Fibroblast of mammary gland (primary cell): ENCODE results near the gene DSCAML1.

Source experiments
- DNase-seq: peaks from one replicate; pipeline ENCODE4 v3.0.0-alpha.2; 2010; ENCODE audit warnings: low read depth
- H3K4me3 ChIP-seq: 2 replicates; pipeline ENCODE4 v1.5.1; 2011; ENCODE audit warnings: low read depth, mild to moderate bottlenecking, low read length, moderate library complexity; ENCODE audit not compliant: control insufficient read depth
- CTCF ChIP-seq: conservative IDR thresholded peaks from 2 replicates; pipeline ENCODE4 v1.5.1; 2011; ENCODE audit warnings: low read depth, low read length, inconsistent platforms; ENCODE audit not compliant: control insufficient read depth, insufficient read depth

The DSCAML1 gene

GRCh38 chr11:117483372-117483771, 313.6 kb downstream of the DSCAML1 start:
- no peak for TF ChIP-seq CTCF
- no peak overlapping the region for H3K4me3 ChIP-seq
- DNase-seq = no peak

GRCh38 chr11:117482881-117483280, 314.1 kb downstream of the DSCAML1 start:
- H3K4me3 ChIP-seq = no peak overlapping the region
- TF ChIP-seq CTCF = no peak
- no peak for DNase-seq

GRCh38 chr11:117481885-117482284, 315.1 kb downstream of the DSCAML1 start:
- no peak overlapping the region for H3K4me3 ChIP-seq
- no peak for TF ChIP-seq CTCF
- DNase-seq = no peak

- no peak for DNase-seq
- no peak for TF ChIP-seq CTCF
- no peak overlapping the region for H3K4me3 ChIP-seq
Observed at GRCh38 chr11:117481036-117481435, 316.0 kb downstream of the DSCAML1 start.

- H3K4me3 ChIP-seq = no peak overlapping the region
- no peak for DNase-seq
- TF ChIP-seq CTCF = no peak
Observed at GRCh38 chr11:117480221-117480620, 316.8 kb downstream of the DSCAML1 start.

GRCh38 chr11:117479372-117479771, 317.6 kb downstream of the DSCAML1 start:
- no peak for DNase-seq
- H3K4me3 ChIP-seq = no peak overlapping the region
- TF ChIP-seq CTCF = no peak

GRCh38 chr11:117478926-117479325, 318.1 kb downstream of the DSCAML1 start:
- H3K4me3 ChIP-seq = no peak overlapping the region
- TF ChIP-seq CTCF = no peak
- DNase-seq = no peak
